ENCODE data around the gene AKAP13.

Gene AKAP13

DNA sequence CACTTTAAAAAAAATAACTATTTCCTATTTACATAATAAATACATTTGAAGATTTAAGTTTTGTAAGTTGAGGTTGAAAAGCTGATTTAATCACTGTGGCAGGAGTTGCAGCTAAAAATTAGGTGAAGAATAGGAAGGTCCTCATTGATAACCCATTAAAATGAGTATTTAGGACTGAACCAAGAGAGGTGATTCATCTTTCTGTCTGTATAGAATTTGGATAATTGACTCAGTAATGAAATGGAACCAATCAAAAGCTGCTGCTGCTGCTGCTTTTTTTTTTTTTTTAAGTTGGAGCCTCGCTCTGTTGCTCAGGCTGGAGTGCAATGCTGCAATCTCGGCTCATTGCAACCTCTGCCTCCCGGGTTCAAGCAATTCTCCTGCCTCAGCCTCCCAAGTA, 223.8 kb downstream of the AKAP13 start:
- no peak for DNase-seq

DNA sequence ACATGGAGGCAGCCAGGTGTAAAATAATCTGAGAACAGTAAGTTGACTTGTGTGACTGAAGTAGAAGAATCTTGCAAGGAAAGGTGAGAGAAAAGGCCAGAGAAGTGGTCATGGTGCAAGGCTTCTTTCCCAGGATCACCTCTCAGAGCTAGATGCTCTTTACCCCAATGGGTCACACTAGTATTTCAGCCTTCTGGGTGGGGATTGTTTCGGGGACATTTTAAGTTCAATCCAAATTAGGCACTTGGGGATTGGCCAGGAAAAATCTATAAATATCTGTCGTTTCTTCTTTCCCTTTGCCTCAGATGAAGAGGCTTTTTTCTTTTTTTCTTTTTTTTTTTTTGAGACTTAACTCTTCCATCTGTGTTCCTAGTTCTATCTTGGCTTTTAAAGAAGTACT, 226.3 kb downstream of the AKAP13 start:
- DNase-seq: no peak

- no peak for DNase-seq
Measured at GRCh38 chr15:85607141-85607806, 226.9 kb downstream of the AKAP13 start.

GRCh38 chr15:85607842-85608241, 227.4 kb downstream of the AKAP13 start:
- DNase-seq: no peak

DNA sequence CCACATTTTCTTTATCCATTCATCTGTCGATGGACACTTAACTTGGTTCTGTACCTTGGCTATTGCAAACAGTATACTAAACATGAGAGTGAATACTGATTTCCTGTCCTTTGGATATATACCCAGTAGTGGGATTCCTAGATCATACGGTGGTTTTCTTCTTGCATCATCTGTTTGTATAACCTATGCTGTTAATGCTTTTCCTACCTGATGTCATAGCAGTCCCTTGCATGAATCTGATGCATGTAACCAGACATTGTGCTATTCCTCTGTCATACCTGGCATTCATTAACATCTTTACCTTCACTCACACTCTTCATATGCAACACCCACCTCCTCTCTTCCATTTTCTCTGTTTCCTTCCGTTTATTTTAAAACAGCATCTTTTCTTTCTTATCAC, 229.1 kb downstream of the AKAP13 start:
- no peak for DNase-seq

DNA sequence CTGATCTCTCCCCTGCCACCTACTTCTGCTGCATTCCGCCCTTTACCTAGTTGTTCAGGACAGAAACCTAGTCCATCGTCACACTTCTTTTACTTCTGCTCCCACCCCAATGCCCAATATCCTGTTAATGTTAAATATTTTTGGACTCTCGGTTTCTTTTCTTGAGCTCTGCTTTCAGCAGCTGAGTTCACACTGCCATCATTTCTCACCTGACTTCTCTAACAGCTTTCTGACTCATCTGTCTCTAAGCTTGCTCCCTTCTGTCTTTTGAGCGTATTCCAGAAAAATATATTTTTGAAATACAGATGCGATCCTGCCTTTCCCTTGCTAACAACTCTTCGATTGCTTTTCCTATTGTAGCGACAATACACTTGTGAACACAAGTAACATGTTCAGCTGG, 231.0 kb downstream of the AKAP13 start:
- no peak for DNase-seq

DNA sequence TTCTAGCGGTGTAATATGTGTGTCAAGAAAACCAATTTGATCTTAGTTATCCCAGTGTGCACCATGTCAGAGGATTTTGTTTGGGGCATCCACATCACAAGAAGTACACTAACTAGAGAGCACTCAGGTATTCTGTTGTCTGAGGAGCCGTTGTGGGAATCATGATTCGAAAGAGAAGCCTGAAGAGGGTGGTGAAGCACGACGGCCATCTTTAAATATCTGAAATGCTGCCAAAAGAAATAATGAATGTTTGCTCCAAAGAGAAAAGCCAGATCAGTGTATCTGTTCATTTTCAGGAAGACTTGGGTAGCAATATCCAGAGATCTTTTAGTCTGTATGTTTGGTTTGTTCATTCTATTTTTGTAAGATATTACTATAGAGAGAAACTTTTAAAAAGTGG, 233.7 kb downstream of the AKAP13 start:
- no peak for DNase-seq

GRCh38 chr15:85615930-85616329, 235.5 kb downstream of the AKAP13 start:
- DNase-seq: no peak

- no peak for DNase-seq
Measured at GRCh38 chr15:85616549-85617110, 236.2 kb downstream of the AKAP13 start.

DNA sequence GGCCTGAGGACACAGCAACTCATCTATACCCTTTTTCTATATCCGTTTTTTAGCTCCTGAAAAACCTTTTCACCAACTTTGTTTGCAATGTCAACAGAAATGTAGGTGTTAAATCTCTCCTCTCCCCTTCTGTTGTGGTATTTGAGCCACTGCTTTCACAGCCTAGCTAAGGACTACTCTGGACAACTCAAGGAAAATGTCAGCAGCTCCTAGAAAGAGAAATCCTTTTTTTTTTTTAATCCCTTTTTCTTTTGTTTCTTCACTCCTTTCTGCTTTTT, 237.8 kb downstream of the AKAP13 start:
- no peak for DNase-seq

GRCh38 chr15:85618956-85619491, 238.6 kb downstream of the AKAP13 start:
- DNase-seq: no peak

- no peak for DNase-seq
Measured at GRCh38 chr15:85619992-85620689, 239.7 kb downstream of the AKAP13 start.

DNA sequence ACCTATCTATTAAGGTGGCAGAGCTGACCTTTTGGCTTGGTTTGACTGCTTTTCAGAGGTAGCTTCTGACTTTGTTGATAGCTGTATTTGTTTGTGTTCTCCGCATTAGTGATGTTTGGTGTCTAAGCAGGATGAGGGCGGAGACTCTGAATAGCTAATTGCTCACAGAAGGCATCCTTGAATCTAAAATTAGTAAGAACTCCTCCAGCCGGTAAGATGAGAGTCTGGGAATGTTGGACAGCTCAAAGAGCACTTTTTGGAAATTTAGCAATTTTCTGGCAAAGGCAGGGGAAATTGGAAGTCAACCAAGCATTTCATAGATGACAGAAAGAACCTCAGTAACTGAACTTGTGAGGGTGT, 240.3 kb downstream of the AKAP13 start:
- no peak for DNase-seq

DNA sequence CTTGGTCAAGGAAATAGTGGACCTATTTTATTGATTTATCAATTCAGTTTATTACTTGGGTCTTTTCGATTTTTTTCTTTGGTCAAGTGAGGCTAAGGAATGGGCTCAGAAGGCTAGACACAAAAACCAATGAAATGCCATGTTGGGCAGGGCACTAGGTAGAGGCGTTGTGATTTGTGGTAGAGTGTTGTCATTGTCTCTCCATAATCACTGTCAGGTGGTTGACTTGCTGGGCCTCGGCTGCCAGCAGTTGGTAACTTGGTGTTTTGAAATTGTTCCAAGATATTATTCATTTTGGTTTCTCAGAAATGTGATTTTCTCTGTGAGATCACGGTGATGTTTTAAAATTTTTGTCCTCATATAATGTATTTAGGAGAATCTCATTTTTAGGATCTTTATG, 240.7 kb downstream of the AKAP13 start:
- no peak for DNase-seq

DNA sequence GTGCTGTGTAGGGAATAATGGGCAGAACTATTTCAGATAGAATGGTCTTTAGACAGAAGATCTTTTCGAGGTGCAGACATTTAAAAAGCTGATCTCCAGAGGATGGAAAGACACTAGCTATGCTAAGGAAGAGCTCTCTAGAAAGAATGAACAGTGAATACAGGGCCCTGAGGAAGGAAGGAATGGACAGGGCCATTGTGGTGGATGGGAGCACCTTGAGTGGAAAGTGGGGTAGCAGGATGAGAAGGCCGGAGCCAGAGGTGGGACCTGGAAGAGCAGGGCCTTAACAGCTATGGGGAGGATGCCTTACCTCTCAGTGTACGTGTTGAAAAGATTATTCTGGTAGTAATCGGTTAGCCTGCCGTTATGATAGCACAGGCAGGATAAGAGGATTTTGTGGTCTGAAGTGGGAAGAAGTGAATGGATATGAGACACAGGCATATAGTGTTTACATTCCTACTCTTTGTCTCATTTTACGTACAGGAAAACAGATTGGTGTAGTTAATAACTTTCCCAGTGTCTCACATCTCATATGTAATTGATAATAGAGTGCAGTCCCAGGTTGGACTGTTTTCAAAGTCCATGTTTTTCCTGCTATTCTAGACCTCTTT, 241.9 kb downstream of the AKAP13 start:
- DNase-seq: no peak

DNA sequence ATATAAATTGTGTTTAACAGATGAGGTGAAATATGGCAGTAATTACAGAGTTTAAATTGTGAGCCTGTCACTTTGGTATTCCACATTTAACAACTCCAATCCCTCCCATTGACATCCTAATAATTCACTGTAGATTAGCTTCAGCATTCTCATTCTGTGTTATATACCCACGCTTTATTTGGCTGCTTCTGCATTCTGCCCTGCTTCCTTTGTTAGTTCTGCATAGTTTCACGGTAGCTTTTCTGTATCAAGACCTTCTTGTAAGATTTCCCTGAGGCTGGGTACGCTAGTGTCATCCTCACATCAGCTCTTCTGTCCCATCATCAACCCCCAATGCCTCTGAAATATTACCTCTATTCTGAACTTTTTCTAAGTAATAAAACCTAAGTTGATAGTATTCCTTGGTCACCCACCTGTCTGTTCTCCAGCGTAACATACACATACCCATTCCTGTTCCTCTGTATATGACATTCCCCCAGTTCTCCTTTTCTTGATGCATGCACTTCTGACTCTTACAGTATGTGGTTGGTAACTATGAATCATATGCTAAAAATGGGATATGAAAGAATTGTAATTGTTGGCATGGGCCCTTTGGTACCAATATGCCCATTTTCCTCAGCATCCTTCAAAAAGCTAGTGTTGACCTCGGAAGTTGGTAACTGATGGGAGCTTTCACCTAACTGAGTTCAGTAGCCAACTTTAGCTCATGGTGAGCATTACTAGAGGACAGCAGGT, 243.1 kb downstream of the AKAP13 start:
- DNase-seq: no peak

GRCh38 chr15:85624291-85624801, 243.9 kb downstream of the AKAP13 start:
- no peak for DNase-seq

DNA sequence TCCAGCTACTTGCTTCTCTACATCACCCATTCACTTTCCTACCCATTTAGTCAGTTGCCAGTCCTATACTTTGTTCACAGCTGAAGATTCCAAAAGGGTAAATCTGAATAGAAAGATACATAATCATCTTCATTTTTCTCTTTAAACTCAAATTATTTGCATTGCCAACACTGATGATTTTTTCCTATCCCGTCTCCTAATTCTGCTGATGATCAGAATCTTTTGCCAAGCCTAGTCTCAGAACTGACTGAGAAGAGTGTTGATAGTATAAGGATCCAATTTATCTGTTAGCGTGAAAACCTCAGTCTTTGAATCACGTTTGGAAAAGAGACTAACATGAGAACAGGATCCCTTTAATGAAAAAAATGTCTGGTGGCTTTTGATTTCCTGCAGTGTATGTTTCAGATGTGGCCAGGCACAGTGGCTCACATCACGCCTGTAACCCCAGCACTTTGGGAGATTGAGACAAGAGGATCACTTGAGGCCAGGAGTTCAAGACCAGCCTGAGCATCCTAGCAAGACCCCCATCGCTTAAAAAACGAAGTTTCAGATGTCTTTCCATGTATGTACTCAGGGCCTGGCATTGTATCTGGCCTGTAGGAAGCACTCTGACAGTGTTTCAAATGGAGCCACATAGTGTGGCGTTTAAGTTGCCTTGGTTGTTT, 244.9 kb downstream of the AKAP13 start:
- DNase-seq: no peak

DNA sequence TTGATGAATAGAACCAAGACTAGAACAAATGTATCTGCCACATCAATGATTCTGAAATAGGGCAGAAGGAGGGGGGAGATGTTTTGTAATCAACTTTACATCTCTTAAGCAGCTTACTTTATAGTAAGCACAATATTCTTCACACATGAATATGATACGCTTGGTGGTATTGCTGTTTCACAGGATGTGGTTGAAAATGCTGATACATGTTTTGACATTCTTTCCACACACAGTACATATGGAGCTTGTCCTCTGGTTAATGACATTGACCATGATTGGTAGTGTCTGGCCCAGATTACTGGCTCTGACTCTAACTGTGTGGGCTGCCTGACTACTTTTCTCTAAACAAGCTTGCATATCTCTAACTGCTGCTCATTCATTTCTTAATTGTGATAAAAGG, 245.5 kb downstream of the AKAP13 start:
- DNase-seq: no peak

DNA sequence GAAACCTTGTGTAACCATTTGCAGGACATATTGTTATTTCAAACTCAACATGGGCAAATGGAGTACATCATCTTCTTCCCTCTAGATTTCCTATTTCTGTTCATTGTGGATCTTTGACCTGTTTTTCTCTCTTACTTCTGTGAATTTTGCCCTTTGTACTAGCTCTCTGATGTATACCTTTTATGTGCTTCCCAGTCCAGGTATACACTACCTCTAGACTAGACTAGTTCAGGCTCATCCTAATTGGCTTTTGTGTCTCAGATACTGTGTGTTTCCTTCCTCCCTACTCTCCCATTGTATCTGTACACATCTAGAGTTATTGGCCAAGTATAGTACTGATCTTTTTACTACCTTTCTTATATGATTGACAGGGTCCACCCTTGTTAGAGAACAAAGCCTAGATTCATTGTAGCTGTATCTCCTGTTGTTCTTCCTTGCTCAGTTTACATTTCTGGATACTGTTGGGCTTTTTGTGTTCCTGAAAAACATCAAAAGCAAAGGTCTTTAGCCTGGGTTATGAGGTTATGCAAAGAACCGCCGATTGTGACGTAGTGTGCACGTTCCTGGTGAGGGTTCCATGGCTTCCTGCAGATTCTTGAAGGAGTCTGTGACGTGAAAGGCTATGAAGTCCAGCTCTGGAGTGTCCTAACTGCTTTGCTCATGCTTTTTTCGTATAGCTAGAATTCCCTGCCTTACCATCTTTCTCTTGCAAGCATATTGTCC, 247.0 kb downstream of the AKAP13 start:
- no peak for DNase-seq

- DNase-seq: no peak
Measured at GRCh38 chr15:85630311-85630710, 249.9 kb downstream of the AKAP13 start.

DNA sequence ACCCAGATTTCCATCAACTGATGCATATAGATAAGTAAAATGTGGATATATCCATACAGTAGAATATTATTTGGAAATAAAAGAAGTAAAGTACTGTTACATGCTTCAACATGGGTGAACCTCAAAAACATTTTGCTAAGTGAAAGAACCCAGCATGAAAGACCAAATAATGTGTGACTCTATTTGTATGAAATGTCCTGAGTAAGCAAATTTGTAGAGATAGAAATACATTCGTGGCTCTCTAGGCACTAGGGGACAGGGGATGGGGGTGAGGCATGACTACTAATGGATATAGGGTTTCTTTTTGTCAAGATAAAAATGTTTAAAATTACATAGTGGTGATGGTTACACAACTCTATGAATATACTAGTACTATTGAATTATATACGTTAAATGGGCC, 250.6 kb downstream of the AKAP13 start:
- DNase-seq: no peak

All from NCI-H1105 (cell line).